Activated CD4-positive, alpha-beta T cell treated with anti-CD3 and anti-CD28 coated beads for 36 hours (primary cell): ENCODE measurements around the gene MICALL2. TPM values are rescaled to one million over a fixed set of nuclear protein-coding genes. Genes with fewer than 3 reads are reported as not detected.
"Not testable (repeated sequence)": the region's sequence is repeated elsewhere in the genome, so short reads cannot be mapped to it uniquely, and the experiment has no call there.

ENCODE experiments used
- ATAC-seq: fragments of 200-7000 bp; cut with Tn5 transposase; one replicate; pipeline ENCODE4 v1.10.0; 2021; ENCODE audit warnings: mild to moderate bottlenecking, moderate library complexity
- CTCF ChIA-PET: fragments of 350-600 bp; sonication (Branson Sonifier 250); formaldehyde crosslinking; loops from one replicate; lab custom pipeline; 2021; ENCODE audit warnings: antibody characterized with exemption; lab: Charles Lee
- POLR2A ChIA-PET: fragments of 350-600 bp; sonication (Branson Sonifier 250); formaldehyde crosslinking; loops from one replicate; lab custom pipeline; 2021; ENCODE audit warnings: antibody characterized with exemption, inconsistent platforms; lab: Charles Lee
- DNase-seq: peaks from one replicate; pipeline ENCODE4 v3.0.0-alpha.2; 2020
- H3K27ac Mint-ChIP-seq: one replicate; pipeline ENCODE4 v1.8.0; 2021; ENCODE audit warnings: mixed read lengths
- H3K27me3 Mint-ChIP-seq: one replicate; pipeline ENCODE4 v1.8.0; 2021; ENCODE audit warnings: mixed read lengths
- H3K36me3 Mint-ChIP-seq: one replicate; pipeline ENCODE4 v1.8.0; 2021; ENCODE audit warnings: low read depth, mixed read lengths
- H3K4me1 Mint-ChIP-seq: one replicate; pipeline ENCODE4 v1.8.0; 2021; ENCODE audit warnings: mixed read lengths
- H3K4me3 Mint-ChIP-seq: one replicate; pipeline ENCODE4 v1.8.0; 2021; ENCODE audit warnings: mild to moderate bottlenecking, moderate library complexity, mixed read lengths
- H3K9me3 Mint-ChIP-seq: one replicate; pipeline ENCODE4 v1.8.0; 2021; ENCODE audit warnings: low read depth, mixed read lengths
- intact Hi-C, 2 experiments: fragments of 100-400 bp; cut with DNase I in 1 of 2; cut with micrococcal nuclease in 1 of 2; formaldehyde crosslinking; loops; one replicate each; pipeline versions ENCODE4 v1.14.2 to v1.15.1; 2022 to 2024; cut with DNase I, micrococcal nuclease
- total RNA-seq, 2 experiments: library from RNA; stranded (reverse); gene quantifications; one replicate each; pipeline ENCODE4 v1.2.3, GENCODE V29; 2021

Gene MICALL2
- total RNA-seq, 2 experiments from 2014 or later, result 1.9 to 2.7 TPM

- Mint-ChIP-seq H3K27me3 (no peaks in the 10 kb centered on the region), H3K9me3 (no peaks in the 10 kb centered on the region), H3K36me3 (no peaks in the 10 kb centered on the region), H3K27ac (no peak overlapping the region), H3K4me3 (no peak overlapping the region), H3K4me1 (no peaks in the 10 kb centered on the region)
- DNase-seq (no peak), ATAC-seq (no peak)
- ChIA-PET CTCF (no interaction called here), POLR2A (no interaction called here)
- intact Hi-C loops, result no loop called here
These were observed 7.1 kb downstream of the MICALL2 start for GRCh38 chr7:1452205-1452604.

GRCh38 chr7:1450987-1451386 is 8.3 kb downstream of the MICALL2 start:
- POLR2A ChIA-PET, result no interaction called here
- no peaks in the 10 kb centered on the region for H3K27me3 Mint-ChIP-seq
- H3K4me1 Mint-ChIP-seq, result no peaks in the 10 kb centered on the region
- no peaks in the 10 kb centered on the region for H3K36me3 Mint-ChIP-seq
- no peak overlapping the region for H3K4me3 Mint-ChIP-seq
- CTCF ChIA-PET, result no interaction called here
- H3K9me3 Mint-ChIP-seq, result no peaks in the 10 kb centered on the region
- intact Hi-C loops, result no loop called here
- H3K27ac Mint-ChIP-seq, result no peak overlapping the region
- DNase-seq (no peak), ATAC-seq (no peak)

GRCh38 chr7:1450431-1450830 is 8.8 kb downstream of the MICALL2 start:
- H3K27ac Mint-ChIP-seq, result no peak overlapping the region

GRCh38 chr7:1449951-1450350 is 9.3 kb downstream of the MICALL2 start:
- POLR2A ChIA-PET, result no interaction called here
- no peaks in the 10 kb centered on the region for H3K9me3 Mint-ChIP-seq
- no peaks in the 10 kb centered on the region for H3K36me3 Mint-ChIP-seq
- ATAC-seq (no peak), DNase-seq (no peak)
- H3K27ac Mint-ChIP-seq, result no peak overlapping the region
- intact Hi-C loops, result no loop called here
- no peak overlapping the region for H3K4me3 Mint-ChIP-seq
- no peaks in the 10 kb centered on the region for H3K4me1 Mint-ChIP-seq
- CTCF ChIA-PET, result interaction anchor here (0.6 kb wide), 1 partner anchor 209 kb away, joined by 4 read pairs; no protein-coding TSS in a partner anchor
- no peaks in the 10 kb centered on the region for H3K27me3 Mint-ChIP-seq

More at GRCh38 chr7:1450431-1450830, 8.8 kb downstream of the MICALL2 start:
- no peaks in the 10 kb centered on the region for H3K36me3 Mint-ChIP-seq
- H3K9me3 Mint-ChIP-seq, result no peaks in the 10 kb centered on the region
- intact Hi-C loops, result no loop called here
- ChIA-PET CTCF (interaction anchor here (0.6 kb wide), 1 partner anchor 209 kb away, joined by 4 read pairs; no protein-coding TSS in a partner anchor), POLR2A (no interaction called here)
- H3K4me1 Mint-ChIP-seq, result no peaks in the 10 kb centered on the region
- no peak overlapping the region for H3K4me3 Mint-ChIP-seq
- H3K27me3 Mint-ChIP-seq, result no peaks in the 10 kb centered on the region
- DNase-seq (no peak), ATAC-seq (no peak)

GRCh38 chr7:1449501-1449900 is 9.8 kb downstream of the MICALL2 start:
- H3K4me1 Mint-ChIP-seq, result no peaks in the 10 kb centered on the region
- no peaks in the 10 kb centered on the region for H3K9me3 Mint-ChIP-seq
- intact Hi-C loops, result no loop called here
- no peak overlapping the region for H3K4me3 Mint-ChIP-seq
- CTCF ChIA-PET, result no interaction called here
- no peaks in the 10 kb centered on the region for H3K36me3 Mint-ChIP-seq
- ATAC-seq (no peak), DNase-seq (no peak)
- H3K27me3 Mint-ChIP-seq, result no peaks in the 10 kb centered on the region
- H3K27ac Mint-ChIP-seq, result no peak overlapping the region
- POLR2A ChIA-PET, result no interaction called here

GRCh38 chr7:1448958-1449357 is 10.3 kb downstream of the MICALL2 start:
- CTCF ChIA-PET, result no interaction called here
- Mint-ChIP-seq H3K4me3 (no peak overlapping the region), H3K4me1 (no peaks in the 10 kb centered on the region), H3K9me3 (no peaks in the 10 kb centered on the region), H3K36me3 (no peaks in the 10 kb centered on the region), H3K27ac (no peak overlapping the region), H3K27me3 (no peaks in the 10 kb centered on the region)
- DNase-seq, result no peak
- no peak for ATAC-seq
- intact Hi-C loops, result no loop called here
- POLR2A ChIA-PET, result no interaction called here

GRCh38 chr7:1447551-1448244 is 11.6 kb downstream of the MICALL2 start:
- Mint-ChIP-seq H3K36me3 (no peaks in the 10 kb centered on the region), H3K4me1 (no peaks in the 10 kb centered on the region), H3K9me3 (no peaks in the 10 kb centered on the region), H3K27ac (no peak overlapping the region), H3K27me3 (no peaks in the 10 kb centered on the region), H3K4me3 (no peak overlapping the region)
- intact Hi-C loops, result no loop called here
- CTCF ChIA-PET, result interaction anchor here (0.6 kb wide), 1 partner anchor 9 kb away, joined by 3 read pairs; no protein-coding TSS in a partner anchor
- ATAC-seq (no peak), DNase-seq (no peak)
- POLR2A ChIA-PET, result no interaction called here

GRCh38 chr7:1447112-1447511 is 12.2 kb downstream of the MICALL2 start:
- intact Hi-C loops, result no loop called here

GRCh38 chr7:1446620-1447032 is 12.6 kb downstream of the MICALL2 start:
- ChIA-PET POLR2A (no interaction called here), CTCF (no interaction called here)
- Mint-ChIP-seq H3K36me3 (no peaks in the 10 kb centered on the region), H3K27ac (no peak overlapping the region), H3K27me3 (no peaks in the 10 kb centered on the region), H3K4me3 (no peak overlapping the region), H3K4me1 (no peaks in the 10 kb centered on the region), H3K9me3 (no peaks in the 10 kb centered on the region)
- ATAC-seq, result peak; percentile 48
- peak; percentile 30 for DNase-seq
- intact Hi-C loops, result no loop called here

More at GRCh38 chr7:1447112-1447511, 12.2 kb downstream of the MICALL2 start:
- H3K27ac Mint-ChIP-seq, result no peak overlapping the region
- ChIA-PET POLR2A (no interaction called here), CTCF (interaction anchor here (0.6 kb wide), 1 partner anchor 9 kb away, joined by 3 read pairs; no protein-coding TSS in a partner anchor)
- H3K36me3 Mint-ChIP-seq, result no peaks in the 10 kb centered on the region
- H3K9me3 Mint-ChIP-seq, result no peaks in the 10 kb centered on the region
- no peak overlapping the region for H3K4me3 Mint-ChIP-seq
- no peaks in the 10 kb centered on the region for H3K4me1 Mint-ChIP-seq
- no peaks in the 10 kb centered on the region for H3K27me3 Mint-ChIP-seq
- ATAC-seq (peak; percentile 51), DNase-seq (no peak)

GRCh38 chr7:1446026-1446425 is 13.2 kb downstream of the MICALL2 start:
- H3K36me3 Mint-ChIP-seq, H3K4me3 Mint-ChIP-seq, H3K27ac Mint-ChIP-seq, intact Hi-C loops, H3K9me3 Mint-ChIP-seq, H3K27me3 Mint-ChIP-seq, DNase-seq, POLR2A ChIA-PET, H3K4me1 Mint-ChIP-seq, ATAC-seq, CTCF ChIA-PET: not testable (repeated sequence)

GRCh38 chr7:1445341-1445740 is 13.9 kb downstream of the MICALL2 start:
- Mint-ChIP-seq H3K4me1 (no peaks in the 10 kb centered on the region), H3K4me3 (no peak overlapping the region), H3K36me3 (no peaks in the 10 kb centered on the region), H3K27me3 (no peaks in the 10 kb centered on the region), H3K27ac (no peak overlapping the region), H3K9me3 (no peaks in the 10 kb centered on the region)
- no peak for DNase-seq
- intact Hi-C loops, result no loop called here
- no peak for ATAC-seq
- CTCF ChIA-PET, result interaction anchor here (0.6 kb wide), 1 partner anchor 10 kb away, joined by 3 read pairs; no protein-coding TSS in a partner anchor
- POLR2A ChIA-PET, result no interaction called here

GRCh38 chr7:1444925-1445322 is 14.3 kb downstream of the MICALL2 start:
- CTCF ChIA-PET, result interaction anchor here (0.6 kb wide), 1 partner anchor 10 kb away, joined by 3 read pairs; no protein-coding TSS in a partner anchor
- POLR2A ChIA-PET, result no interaction called here
- no peak for ATAC-seq

More at GRCh38 chr7:1444925-1445322, 14.3 kb downstream of the MICALL2 start:
- H3K4me3 Mint-ChIP-seq, result no peak overlapping the region
- intact Hi-C loops, result no loop called here
- no peaks in the 10 kb centered on the region for H3K4me1 Mint-ChIP-seq
- H3K27ac Mint-ChIP-seq, result no peak overlapping the region
- no peak for DNase-seq
- H3K9me3 Mint-ChIP-seq, result no peaks in the 10 kb centered on the region
- H3K27me3 Mint-ChIP-seq, result no peaks in the 10 kb centered on the region
- H3K36me3 Mint-ChIP-seq, result no peaks in the 10 kb centered on the region
